ENCODE measurements around the gene TREML1. TPM values are rescaled to one million over a fixed set of nuclear protein-coding genes. Genes with fewer than 3 reads are reported as not detected.

TREML1 gene
- total RNA-seq, 1 donor from 2014 or later: 2.5 TPM

GRCh38 chr6:41167173-41167963 is 13.2 kb upstream of the TREML1 start:
- no peak for TF ChIP-seq CTCF (IDR thresholded peaks at IDR 0.05)
- no peak overlapping the region for H3K27ac ChIP-seq
- no peak overlapping the region for H3K4me3 ChIP-seq
- H3K36me3 ChIP-seq: no peaks in the 10 kb centered on the region
- H3K27me3 ChIP-seq: no peaks in the 10 kb centered on the region
- ATAC-seq (peak; percentile 43), DNase-seq (no peak)
- no peaks in the 10 kb centered on the region for H3K4me1 ChIP-seq
- intact Hi-C loops (cut with DNase I): no loop called here
- H3K9me3 ChIP-seq: no peaks in the 10 kb centered on the region

GRCh38 chr6:41164551-41165120 is 10.5 kb upstream of the TREML1 start:
- ATAC-seq (no peak), DNase-seq (no peak)
- no peak overlapping the region for H3K27ac ChIP-seq
- H3K27me3 ChIP-seq: no peaks in the 10 kb centered on the region
- peaks cover 4% of the 10 kb centered on the region for H3K4me1 ChIP-seq
- no peak overlapping the region for H3K4me3 ChIP-seq
- TF ChIP-seq CTCF (IDR thresholded peaks at IDR 0.05): no peak
- intact Hi-C loops (cut with DNase I): no loop called here
- no peaks in the 10 kb centered on the region for H3K9me3 ChIP-seq
- no peaks in the 10 kb centered on the region for H3K36me3 ChIP-seq

GRCh38 chr6:41163419-41163717 is 9.2 kb upstream of the TREML1 start:
- Histone ChIP-seq H3K27me3 (no peaks in the 10 kb centered on the region), H3K9me3 (no peaks in the 10 kb centered on the region), H3K4me3 (no peak overlapping the region), H3K27ac (no peak overlapping the region), H3K4me1 (peaks cover 6% of the 10 kb centered on the region), H3K36me3 (no peaks in the 10 kb centered on the region)
- intact Hi-C loops (cut with DNase I): no loop called here
- DNase-seq (no peak), ATAC-seq (no peak)
- TF ChIP-seq CTCF (IDR thresholded peaks at IDR 0.05): no peak

GRCh38 chr6:41162687-41163418 is 8.7 kb upstream of the TREML1 start, which contains the start of gene TREM2:
TSS of gene TREM2 (minus strand) at chr6:41163116. CDS start at chr6:41163082, 34 bp downstream.
- peak; percentile 73 for DNase-seq
- H3K27me3 ChIP-seq: no peaks in the 10 kb centered on the region
- H3K4me3 ChIP-seq: peak within 1 kb of the TSS; percentile 28
- no peak for TF ChIP-seq CTCF (IDR thresholded peaks at IDR 0.05)
- no peaks in the 10 kb centered on the region for H3K36me3 ChIP-seq
- intact Hi-C loops (cut with DNase I): no loop called here
- peaks cover 6% of the 10 kb centered on the region for H3K4me1 ChIP-seq
- H3K27ac ChIP-seq: no peak within 1 kb of the TSS
- no peaks in the 10 kb centered on the region for H3K9me3 ChIP-seq
- peak; percentile 78 for ATAC-seq

GRCh38 chr6:41161851-41162552 is 7.9 kb upstream of the TREML1 start:
- Histone ChIP-seq H3K9me3 (no peaks in the 10 kb centered on the region), H3K27me3 (no peaks in the 10 kb centered on the region), H3K4me1 (peaks cover 6% of the 10 kb centered on the region), H3K27ac (no peak overlapping the region), H3K4me3 (peak overlapping the region; percentile 28), H3K36me3 (no peaks in the 10 kb centered on the region)
- peak; percentile 66 for ATAC-seq
- TF ChIP-seq CTCF (IDR thresholded peaks at IDR 0.05): no peak
- DNase-seq: no peak
- intact Hi-C loops (cut with DNase I): no loop called here

Data from upper lobe of right lung (tissue), 1 donor.